HCT116 (cell line): Measurements from ENCODE around the gene RIMBP2. TPM values are rescaled to one million over a fixed set of nuclear protein-coding genes. Genes with fewer than 3 reads are reported as not detected.

Experiments
- ATAC-seq: fragments of 200-7000 bp; cut with Tn5 transposase; 2 replicates; pipeline ENCODE4 v1.9.1; 2020; ENCODE audit warnings: mild to moderate bottlenecking, moderate library complexity
- BruUV-seq: library from RNA; stranded (reverse); fragments of 400-500 nt; replicated peaks from 2 replicates; lab custom pipeline; 2021; lab: Mats Ljungman, UMichigan
- CTCF ChIA-PET: fragments of 300-600 bp; sonication (Branson Sonifier 250); formaldehyde crosslinking; loops from one replicate; lab custom pipeline; 2021; ENCODE audit warnings: antibody characterized with exemption; lab: Charles Lee
- POLR2A ChIA-PET: fragments of 300-600, 350-600 bp; sonication (Branson Sonifier 250); formaldehyde crosslinking; loops from one replicate; lab custom pipeline; 2021; ENCODE audit warnings: antibody characterized with exemption; lab: Charles Lee
- RAD21 ChIA-PET, 2 experiments: fragments of 300-600 bp; sonication (Branson Sonifier 250); formaldehyde crosslinking; loops; one replicate each; lab custom pipeline; 2023; ENCODE audit warnings: low total read pairs in 2 of 2; ENCODE audit not compliant: uncharacterized antibody in 2 of 2, unreplicated experiment in 2 of 2, low non-redundant PET in 1 of 2; lab: Charles Lee
- DNase-seq: peaks from one replicate; pipeline ENCODE4 v3.0.0-alpha.2; 2010; ENCODE audit warnings: low read depth, low spot score
- H2AFZ ChIP-seq: fragments of 200-600 bp; shearing (Covaris generic), sonication (generic); 2 replicates; pipeline ENCODE4 v1.6.1; 2017; ENCODE audit warnings: low read depth, mixed run types, mixed read lengths, antibody characterized with exemption, low read length; ENCODE audit not compliant: poor library complexity, severe bottlenecking
- H3K27ac ChIP-seq: 2 replicates; pipeline ENCODE4 v1.5.1; 2012; ENCODE audit warnings: low read depth, low read length
- H3K27me3 ChIP-seq: fragments of 200-600 bp; sonication (generic); 2 replicates; pipeline ENCODE4 v1.6.1; 2016; ENCODE audit warnings: mixed run types, low read length, mixed read lengths; ENCODE audit not compliant: insufficient read depth
- H3K36me3 ChIP-seq, 2 experiments: fragments of 200-500 bp in 1 of 2; fragments of 200-600 bp in 1 of 2; sonication (Bioruptor generic) in 1 of 2; sonication (generic) in 1 of 2; 2 replicates each; pipeline versions ENCODE4 v1.5.1 to v1.6.1; 2014 to 2016; ENCODE audit warnings: low read length in 2 of 2, inconsistent platforms in 1 of 2, mixed read lengths in 1 of 2, mixed run types in 1 of 2; ENCODE audit not compliant: insufficient read depth in 2 of 2, control insufficient read depth in 1 of 2
- H3K4me1 ChIP-seq, 2 experiments: fragments of 200-600 bp in 1 of 2; sonication (generic) in 1 of 2; 2 replicates each; pipeline versions ENCODE4 v1.5.1 to v1.6.1; 2012 to 2017; ENCODE audit warnings: low read length in 2 of 2, inconsistent platforms in 1 of 2, mild to moderate bottlenecking in 1 of 2, mixed read lengths in 1 of 2, mixed run types in 1 of 2, moderate library complexity in 1 of 2; ENCODE audit not compliant: insufficient read depth in 2 of 2, control insufficient read depth in 1 of 2
- H3K4me2 ChIP-seq: fragments of 200-600 bp; sonication (generic); 2 replicates; pipeline ENCODE4 v1.6.1; 2017; ENCODE audit warnings: mixed run types, low read length, mixed read lengths
- H3K4me3 ChIP-seq, 2 experiments: fragments of 200-600 bp in 1 of 2; sonication (generic) in 1 of 2; replicated peaks in 1 of 2; 2 replicates each; pipeline ENCODE4 v1.5.1; 2011 to 2016; ENCODE audit warnings: low read length in 2 of 2, control low read depth in 1 of 2, low read depth in 1 of 2, mild to moderate bottlenecking in 1 of 2, mixed read lengths in 1 of 2, mixed run types in 1 of 2
- H3K79me2 ChIP-seq: fragments of 200-600 bp; sonication (generic); 2 replicates; pipeline ENCODE4 v1.6.1; 2017; ENCODE audit warnings: mild to moderate bottlenecking, mixed run types, low read length, moderate library complexity, mixed read lengths; ENCODE audit not compliant: insufficient read depth
- H3K9ac ChIP-seq: fragments of 200-600 bp; sonication (generic); 2 replicates; pipeline ENCODE4 v1.6.1; 2016; ENCODE audit warnings: low read length, mixed read lengths
- H3K9me2 ChIP-seq: fragments of 200-600 bp; sonication (generic), shearing (Covaris generic); 2 replicates; pipeline ENCODE4 v1.6.1; 2017; ENCODE audit warnings: mixed run types, mild to moderate bottlenecking, moderate library complexity; ENCODE audit not compliant: insufficient read depth
- H3K9me3 ChIP-seq, 2 experiments: fragments of 200-500 bp in 1 of 2; fragments of 200-600 bp in 1 of 2; sonication (Bioruptor generic) in 1 of 2; sonication (generic) in 1 of 2; 2 replicates each; pipeline ENCODE4 v1.6.1; 2014 to 2017; ENCODE audit warnings: low read length in 2 of 2, mixed read lengths in 2 of 2, inconsistent platforms in 1 of 2, low read depth in 1 of 2, mild to moderate bottlenecking in 1 of 2, mixed run types in 1 of 2, moderate library complexity in 1 of 2; ENCODE audit not compliant: control insufficient read depth in 1 of 2, insufficient read depth in 1 of 2
- H4K20me1 ChIP-seq: fragments of 200-600 bp; sonication (generic), shearing (Covaris generic); 2 replicates; pipeline ENCODE4 v1.6.1; 2017; ENCODE audit warnings: mixed run types, mild to moderate bottlenecking, moderate library complexity; ENCODE audit not compliant: insufficient read depth
- EGR1 ChIP-seq: IDR thresholded peaks from 2 replicates; pipeline ENCODE4 v1.6.1; 2012; ENCODE audit warnings: low read depth
- ELF1 ChIP-seq: IDR thresholded peaks from 2 replicates; pipeline ENCODE4 v1.6.1; 2012; ENCODE audit warnings: low read depth, borderline replicate concordance
- EZH2 ChIP-seq: fragments of 200-600 bp; sonication (generic); IDR thresholded peaks from 2 replicates; pipeline ENCODE4 v1.6.1; 2017; ENCODE audit warnings: antibody characterized with exemption, mixed run types
- EZH2phosphoT487 ChIP-seq: fragments of 200-600 bp; IDR thresholded peaks from 2 replicates; pipeline ENCODE4 v1.6.1; 2018; ENCODE audit warnings: antibody characterized with exemption, borderline replicate concordance
- FOSL1 ChIP-seq: IDR thresholded peaks from 2 replicates; pipeline ENCODE4 v1.6.1; 2012; ENCODE audit warnings: low read depth
- JUND ChIP-seq: IDR thresholded peaks from 2 replicates; pipeline ENCODE4 v1.6.1; 2012
- POLR2A ChIP-seq: IDR thresholded peaks from 2 replicates; pipeline ENCODE4 v1.7.0; 2011; ENCODE audit warnings: borderline replicate concordance; ENCODE audit not compliant: insufficient read depth, insufficient read length; ENCODE audit errors: extremely low read depth
- SIN3A ChIP-seq: IDR thresholded peaks from 2 replicates; pipeline ENCODE4 v1.6.1; 2012; ENCODE audit warnings: low read depth
- SP1 ChIP-seq: IDR thresholded peaks from 2 replicates; pipeline ENCODE4 v1.6.1; 2012; ENCODE audit warnings: low read depth
- TCF7L2 ChIP-seq: IDR thresholded peaks from 2 replicates; pipeline ENCODE4 v1.7.0; 2011; ENCODE audit warnings: borderline replicate concordance, inconsistent platforms; ENCODE audit not compliant: insufficient read depth, insufficient read length; ENCODE audit errors: extremely low read depth
- YY1 ChIP-seq: IDR thresholded peaks from 2 replicates; pipeline ENCODE4 v1.6.1; 2011; ENCODE audit warnings: low read length, low read depth, moderate library complexity, mild to moderate bottlenecking; ENCODE audit not compliant: insufficient replicate concordance; ENCODE audit errors: extremely low read depth
- intact Hi-C: fragments of 100-400 bp; cut with micrococcal nuclease; formaldehyde crosslinking; loops from 2 replicates; pipeline ENCODE4 v1.10.0; 2022
- total RNA-seq: library from RNA; stranded (reverse); gene quantifications from one replicate; pipeline ENCODE4 v1.2.1, GENCODE V29; 2021; ENCODE audit not compliant: unreplicated experiment
- TF ChIP-seq, protein P1 (sequence below): IDR thresholded peaks from 2 replicates; pipeline ENCODE4 v1.6.1; 2011; ENCODE audit warnings: mild to moderate bottlenecking, low read length, moderate library complexity; ENCODE audit not compliant: insufficient replicate concordance; ENCODE audit errors: extremely low read depth
- TF ChIP-seq, protein P2 (sequence below): IDR thresholded peaks from 2 replicates; pipeline ENCODE4 v1.6.1; 2012

RIMBP2 gene
- total RNA-seq, 1 experiment from 2014 or later = not detected

DNA sequence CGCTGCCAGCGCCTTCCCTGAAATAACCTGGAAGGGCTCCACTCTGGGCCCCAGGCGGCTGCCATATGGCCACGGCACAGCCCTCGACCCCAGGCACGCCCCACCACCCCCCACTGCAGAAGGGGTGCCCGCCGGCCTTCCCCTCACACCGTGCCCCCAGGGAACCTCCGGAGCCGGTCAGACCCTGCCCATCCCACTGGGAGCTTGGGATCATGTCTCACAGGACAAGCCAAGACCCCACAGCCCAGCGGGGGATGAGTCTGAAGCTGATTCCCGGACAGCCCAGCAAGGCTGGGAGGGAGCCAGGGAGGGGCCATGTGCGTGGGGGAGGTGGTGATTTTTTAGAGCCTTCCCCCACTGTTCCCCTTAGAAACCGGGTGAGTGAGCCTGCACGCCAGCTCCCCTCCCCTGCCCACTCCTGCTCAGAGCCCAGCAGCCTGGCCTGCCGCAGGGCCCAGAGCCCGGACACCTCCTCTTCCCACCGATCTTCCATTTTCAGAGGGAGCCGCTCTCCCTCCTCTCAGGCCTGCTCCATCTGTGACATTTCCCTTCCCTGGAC, 1.4 kb downstream of the RIMBP2 start:
- POLR2A ChIA-PET = no interaction called here
- RAD21 ChIA-PET = no interaction called here
- intact Hi-C loops = no loop called here
- H2AFZ ChIP-seq = no peak overlapping the region
- TF ChIP-seq EGR1 (no peak), YY1 (no peak), SP1 (no peak), EZH2phosphoT487 (no peak), ELF1 (no peak), EZH2 (no peak), TCF7L2 (no peak), FOSL1 (no peak), POLR2A (no peak), SIN3A (no peak), JUND (no peak)
- TF ChIP-seq, protein P1, sequence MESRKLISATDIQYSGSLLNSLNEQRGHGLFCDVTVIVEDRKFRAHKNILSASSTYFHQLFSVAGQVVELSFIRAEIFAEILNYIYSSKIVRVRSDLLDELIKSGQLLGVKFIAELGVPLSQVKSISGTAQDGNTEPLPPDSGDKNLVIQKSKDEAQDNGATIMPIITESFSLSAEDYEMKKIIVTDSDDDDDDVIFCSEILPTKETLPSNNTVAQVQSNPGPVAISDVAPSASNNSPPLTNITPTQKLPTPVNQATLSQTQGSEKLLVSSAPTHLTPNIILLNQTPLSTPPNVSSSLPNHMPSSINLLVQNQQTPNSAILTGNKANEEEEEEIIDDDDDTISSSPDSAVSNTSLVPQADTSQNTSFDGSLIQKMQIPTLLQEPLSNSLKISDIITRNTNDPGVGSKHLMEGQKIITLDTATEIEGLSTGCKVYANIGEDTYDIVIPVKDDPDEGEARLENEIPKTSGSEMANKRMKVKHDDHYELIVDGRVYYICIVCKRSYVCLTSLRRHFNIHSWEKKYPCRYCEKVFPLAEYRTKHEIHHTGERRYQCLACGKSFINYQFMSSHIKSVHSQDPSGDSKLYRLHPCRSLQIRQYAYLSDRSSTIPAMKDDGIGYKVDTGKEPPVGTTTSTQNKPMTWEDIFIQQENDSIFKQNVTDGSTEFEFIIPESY = no peak
- TF ChIP-seq, protein P2, sequence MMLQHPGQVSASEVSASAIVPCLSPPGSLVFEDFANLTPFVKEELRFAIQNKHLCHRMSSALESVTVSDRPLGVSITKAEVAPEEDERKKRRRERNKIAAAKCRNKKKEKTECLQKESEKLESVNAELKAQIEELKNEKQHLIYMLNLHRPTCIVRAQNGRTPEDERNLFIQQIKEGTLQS = no peak
- TF ChIP-seq, all 23 proteins: peak for 0
- H3K9ac ChIP-seq = no peak overlapping the region
- DNase-seq (no peak), ATAC-seq (no peak)
- H4K20me1 ChIP-seq = no peaks in the 10 kb centered on the region
- H3K36me3 ChIP-seq = no peaks in the 10 kb centered on the region
- no TSS peak for BruUV-seq
- H3K4me3 ChIP-seq = no peak overlapping the region
- no peaks in the 10 kb centered on the region for H3K9me3 ChIP-seq
- H3K9me2 ChIP-seq = no peaks in the 10 kb centered on the region
- no peaks in the 10 kb centered on the region for H3K4me1 ChIP-seq
- H3K79me2 ChIP-seq = no peaks in the 10 kb centered on the region
- CTCF ChIA-PET = no interaction called here
- H3K27me3 ChIP-seq = 0 out of 2 replicates have a peak, but pooled peaks cover 3% of the 10 kb centered on the region
- H3K4me2 ChIP-seq = no peak overlapping the region
- H3K27ac ChIP-seq = no peak overlapping the region
